SIG-M5 treated with dmso at 0.1 percent for 504 hours (cell line): Measurements from ENCODE around the gene UBALD2.
"Not testable (repeated sequence)": the region's sequence is repeated elsewhere in the genome, so short reads cannot be mapped to it uniquely, and the experiment has no call there.

ENCODE experiments used
- DNase-seq: peaks from one replicate; lab custom pipeline; 2025; ENCODE audit not compliant: unreplicated experiment; lab: John Stamatoyannopoulos, UW

UBALD2 gene

GRCh38 chr17:76244721-76245120 lies 20.4 kb upstream of the UBALD2 start:
- DNase-seq = not testable (repeated sequence)

DNA sequence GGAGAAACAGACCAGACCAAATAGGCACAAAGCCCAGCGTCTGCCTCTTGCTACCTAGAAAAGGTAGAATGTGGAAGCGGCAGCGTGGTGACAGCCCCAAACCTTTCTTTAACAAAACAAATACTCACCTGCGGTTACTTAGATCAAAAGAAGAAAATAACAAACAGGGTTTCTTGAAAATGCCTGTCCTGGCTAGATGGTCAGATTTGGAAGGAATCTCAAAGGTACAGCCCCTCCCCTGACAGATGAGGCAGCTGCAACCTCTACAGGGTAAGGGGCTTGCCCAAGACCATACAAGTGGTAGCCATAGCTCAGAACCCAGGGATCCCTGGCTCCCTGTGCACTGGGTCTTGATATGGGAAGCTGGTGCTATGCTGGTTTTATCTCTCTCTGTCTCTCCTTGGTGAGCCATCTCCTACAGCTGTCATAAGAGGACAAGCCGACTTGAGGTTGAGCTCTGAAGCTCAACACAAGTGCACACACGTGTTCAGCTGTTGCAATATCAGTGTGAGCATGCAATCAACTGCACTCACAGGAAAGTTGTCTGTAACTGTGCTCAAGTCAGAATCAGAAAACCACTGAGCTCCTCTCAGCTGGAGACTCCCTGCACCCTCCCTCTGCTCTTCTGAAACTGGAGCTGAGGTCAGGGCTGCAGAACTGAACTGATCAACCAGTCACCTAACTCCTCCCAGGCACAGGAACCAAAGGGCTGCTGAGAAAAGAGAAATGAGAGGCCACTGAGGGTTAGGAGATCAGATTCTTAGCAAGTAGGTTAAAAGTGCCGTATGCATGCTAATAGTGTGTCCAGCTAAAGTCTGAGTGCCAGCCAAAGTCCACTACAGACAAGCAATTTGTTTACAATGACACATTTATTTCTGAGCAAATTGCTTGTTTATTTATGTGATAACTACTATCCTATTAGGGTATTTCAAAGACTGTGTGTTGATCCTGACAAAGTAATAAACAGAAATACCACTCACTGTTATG lies 18.8 kb upstream of the UBALD2 start:
- DNase-seq = peak; percentile 99

DNA sequence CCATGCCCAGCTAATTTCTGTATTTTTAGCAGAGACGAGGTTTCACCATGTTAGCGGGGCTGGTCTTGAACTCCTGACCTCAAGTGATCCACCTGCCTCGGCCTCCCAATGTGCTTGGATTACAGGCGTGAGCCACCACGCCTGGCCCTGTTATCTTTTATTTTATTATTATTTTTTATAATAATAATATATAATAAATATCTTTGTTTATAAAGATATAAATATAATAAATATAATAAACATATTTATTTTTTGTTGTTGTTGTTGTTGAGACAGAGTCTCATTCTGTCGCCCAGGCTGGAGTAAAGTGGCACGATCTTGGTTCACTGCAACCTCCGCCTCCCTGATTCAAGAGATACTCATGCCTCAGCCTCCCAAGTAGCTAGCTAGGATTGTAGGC lies 17.8 kb upstream of the UBALD2 start:
- DNase-seq = no peak

- DNase-seq = no peak
These were observed 16.9 kb upstream of the UBALD2 start for GRCh38 chr17:76248013-76248782.

GRCh38 chr17:76250141-76250540 lies 15.0 kb upstream of the UBALD2 start:
- no peak for DNase-seq

- no peak for DNase-seq
These were observed 13.6 kb upstream of the UBALD2 start for GRCh38 chr17:76251478-76252039.

GRCh38 chr17:76252040-76252954 lies 12.9 kb upstream of the UBALD2 start:
- DNase-seq = peak; percentile 94

- not testable (repeated sequence) for DNase-seq
These were observed 12.0 kb upstream of the UBALD2 start for GRCh38 chr17:76252967-76253766.

DNA sequence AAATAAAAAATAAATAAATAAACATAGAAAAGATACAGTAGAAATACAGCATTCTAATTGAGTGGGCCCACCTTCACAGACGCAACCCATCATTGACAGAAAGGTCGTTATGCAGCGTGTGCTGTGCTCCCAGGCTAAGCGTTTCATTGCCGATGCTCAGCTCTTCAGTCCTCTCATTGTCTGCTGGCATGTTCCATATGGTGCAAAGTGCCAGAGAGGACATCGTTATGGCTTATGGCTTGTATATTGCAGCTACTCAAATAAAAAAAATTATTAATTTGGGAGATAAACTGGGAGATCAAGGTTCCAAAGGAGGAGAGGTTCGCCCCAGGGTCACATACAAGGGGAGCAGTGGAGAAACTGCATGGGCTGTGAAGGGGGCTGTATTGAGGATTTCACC lies 11.3 kb upstream of the UBALD2 start:
- no peak for DNase-seq

DNA sequence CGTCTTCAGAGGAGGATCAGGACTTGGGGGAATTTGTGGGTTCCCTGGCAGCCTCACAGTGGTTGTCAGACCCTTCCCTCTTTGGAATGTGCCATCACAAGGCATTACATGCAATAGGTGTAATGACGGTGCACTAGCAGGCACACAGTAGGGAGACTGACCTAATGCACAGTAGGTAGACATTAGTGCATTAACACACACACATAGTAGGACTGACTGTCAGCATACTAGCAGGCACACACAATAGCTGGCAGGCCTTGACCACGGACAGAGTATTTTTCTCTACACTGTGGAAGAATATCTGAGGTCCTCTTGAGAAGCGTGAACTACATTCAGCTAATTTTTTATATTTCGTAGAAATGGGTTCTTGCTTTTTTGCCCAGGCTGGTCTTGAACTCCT lies 10.9 kb upstream of the UBALD2 start:
- DNase-seq = no peak

DNA sequence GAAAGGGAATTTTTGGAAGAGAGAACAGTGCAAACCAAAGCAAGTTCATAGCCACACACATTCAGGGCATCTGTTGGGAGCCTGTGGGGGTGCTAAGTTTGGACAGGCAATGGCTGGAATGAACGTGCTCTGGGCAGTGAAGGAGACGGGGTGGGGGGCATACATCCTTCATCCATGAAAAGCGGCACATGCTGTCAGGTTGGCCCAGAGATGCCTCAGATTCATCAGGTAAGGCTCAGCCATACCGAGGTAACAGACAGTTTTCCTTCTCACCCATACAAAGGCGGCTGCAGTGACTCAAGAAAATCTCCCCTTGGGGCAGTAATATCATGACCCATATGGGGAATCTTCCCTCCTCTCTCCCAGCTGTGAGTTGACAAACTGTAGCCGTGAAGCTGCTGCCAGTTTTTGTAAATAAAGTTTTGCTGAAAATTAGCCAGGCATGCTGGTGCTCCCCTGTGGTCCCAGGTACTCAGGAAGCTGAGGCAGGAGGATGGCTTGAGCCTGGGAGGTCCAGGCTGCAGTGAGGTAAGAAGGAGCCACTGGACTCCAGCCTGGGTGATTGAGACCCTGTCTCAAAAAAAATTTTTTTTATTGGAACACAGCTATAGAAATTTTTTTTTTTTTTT lies 9.2 kb upstream of the UBALD2 start:
- DNase-seq = no peak

DNA sequence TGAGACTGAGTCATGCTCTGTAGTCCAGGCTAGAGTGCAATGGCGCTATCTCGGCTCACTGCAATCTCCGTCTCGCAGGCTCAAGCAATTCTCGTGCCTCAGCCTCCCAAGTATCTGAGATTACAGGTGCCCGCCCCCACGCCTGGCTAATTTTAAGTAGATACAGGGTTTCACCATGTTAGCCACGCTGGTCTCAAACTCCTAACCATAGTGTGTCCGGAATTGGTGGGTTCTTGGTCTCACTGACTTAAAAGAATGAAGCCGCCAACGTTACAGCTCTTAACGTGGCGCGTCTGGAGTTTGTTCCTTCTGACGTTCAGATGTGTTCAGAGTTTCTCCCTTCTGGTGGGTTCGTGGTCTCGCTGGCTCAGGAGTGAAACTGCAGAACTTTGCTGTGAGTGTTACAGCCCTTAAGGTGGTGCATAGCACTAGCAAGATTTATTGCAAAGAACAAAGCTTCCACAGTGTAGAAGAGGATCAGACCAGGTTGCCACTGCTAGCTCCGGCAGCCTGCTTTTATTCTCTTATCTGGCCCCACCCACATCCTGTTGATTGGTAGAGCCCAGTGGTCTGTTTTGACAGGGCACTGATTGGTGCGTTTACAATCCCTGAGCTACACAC lies 8.6 kb upstream of the UBALD2 start:
- DNase-seq = not testable (repeated sequence)

DNA sequence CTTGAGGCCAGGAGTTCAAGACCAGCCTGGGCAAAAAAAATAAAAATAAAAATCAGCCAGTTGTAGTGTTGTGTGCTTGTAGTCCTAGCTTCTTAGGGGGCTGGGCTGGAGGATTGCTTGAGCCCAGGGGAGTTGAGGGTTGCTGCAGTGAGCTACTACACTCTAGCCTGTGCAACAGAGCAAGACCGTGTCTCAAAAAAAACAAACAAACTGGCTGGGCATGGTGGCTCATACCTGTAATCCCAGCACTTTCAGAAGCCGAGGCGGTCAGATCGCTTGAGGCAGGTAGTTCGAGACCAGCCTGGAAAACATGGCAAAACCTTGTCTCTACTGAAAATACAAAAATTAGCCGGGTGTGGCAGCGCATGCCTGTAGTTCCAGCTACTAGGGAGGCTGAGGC lies 4.9 kb upstream of the UBALD2 start:
- DNase-seq = no peak

GRCh38 chr17:76260669-76261068 lies 4.5 kb upstream of the UBALD2 start:
- DNase-seq = no peak

- no peak for DNase-seq
These were observed 3.5 kb upstream of the UBALD2 start for GRCh38 chr17:76261421-76262215.

DNA sequence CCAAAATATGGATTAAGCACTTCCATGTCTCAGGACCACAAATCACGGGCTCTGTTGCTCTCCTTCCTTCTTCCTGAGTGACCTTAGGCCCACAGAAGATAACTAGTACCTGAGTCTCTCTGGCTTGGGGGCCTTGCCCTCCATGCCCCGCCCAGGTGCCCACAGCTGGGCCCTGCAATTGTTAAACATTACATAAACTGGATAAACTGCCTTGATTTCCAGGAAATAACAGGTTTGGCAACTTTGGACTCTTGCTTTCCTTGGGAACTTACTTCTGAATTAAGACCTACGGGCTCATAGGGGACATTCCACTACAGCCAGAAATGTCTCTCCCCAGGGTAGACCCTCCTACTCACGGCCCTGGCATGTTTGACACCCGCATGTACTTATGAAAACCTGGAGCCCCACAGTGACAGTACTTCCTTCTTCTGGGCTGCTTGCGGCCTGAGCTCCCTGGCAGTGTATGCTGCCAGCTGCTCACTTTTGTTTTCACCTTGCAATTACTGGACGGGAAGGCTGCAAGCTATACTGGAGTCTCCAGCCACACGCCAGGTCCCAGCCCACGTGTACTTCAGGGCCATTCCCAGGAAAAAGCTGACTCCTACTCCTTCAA lies 2.3 kb upstream of the UBALD2 start:
- DNase-seq = peak; percentile 78

- no peak for DNase-seq
These were observed 1.3 kb upstream of the UBALD2 start for GRCh38 chr17:76263896-76264295.

GRCh38 chr17:76264425-76264754 lies 758 bp upstream of the UBALD2 start:
- DNase-seq = no peak
